ENCODE data around the gene CRADD. TPM values are rescaled to one million over a fixed set of nuclear protein-coding genes. Genes with fewer than 3 reads are reported as not detected.

CRADD gene
- total RNA-seq, 5 donors from 2014 or later (not counting 1 experiment from before 2014, with no cell fraction given): 11.2 to 19.3 (median 12.3) TPM

DNA sequence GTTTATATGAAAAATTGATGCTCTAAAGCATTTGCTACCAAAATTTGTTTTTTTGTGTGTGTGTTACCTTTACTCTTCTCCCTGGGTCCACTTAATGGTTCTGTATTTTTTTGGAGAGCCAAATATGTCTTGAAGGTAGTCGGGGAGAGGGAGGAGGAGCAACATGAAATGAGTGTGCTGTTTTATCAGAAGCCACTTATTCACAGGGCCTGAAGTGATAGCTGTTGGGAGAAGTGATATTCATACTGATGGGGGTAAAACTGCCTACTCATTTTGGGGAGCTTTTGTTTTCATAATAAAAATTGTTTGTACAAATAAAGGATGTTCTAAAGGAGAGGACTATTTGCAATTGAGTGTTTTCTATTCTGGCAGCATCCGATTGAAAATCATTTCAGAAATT lies 29.2 kb downstream of the CRADD start:
- no peak overlapping the region for H3K4me3 Mint-ChIP-seq
- ChIA-PET POLR2A (no interaction called here), CTCF (interaction anchor here in 1 of 2 donors (0.6 kb wide), 1 partner anchor 401 kb away, joined by 3 read pairs; no protein-coding TSS in a partner anchor)
- peaks cover 7 to 19% (median 13%) of the 10 kb centered on the region in 3 donors for H3K9me3 Mint-ChIP-seq
- no peaks in the 10 kb centered on the region for H3K27me3 Mint-ChIP-seq
- no peak overlapping the region for H3K27ac Mint-ChIP-seq
- WGBS (ENCODE audit: insufficient coverage): 40% methylated on average over 1 of the region's 2 CpGs
- no peaks in the 10 kb centered on the region for H3K27me3 ChIP-seq (replicated peaks in 1 of 2; ENCODE audit: control insufficient read depth in 2 of 2, extremely low read depth in 1 of 2, insufficient read depth in 2 of 2, low read length in 1 of 2)
- no peak overlapping the region for H3K27ac ChIP-seq (ENCODE audit: low read length)
- H3K36me3 Mint-ChIP-seq: peaks cover 26% of the 10 kb centered on the region
- DNase-seq (no peak), ATAC-seq (replicated peaks in 1 of 4) (no peak)
- no peaks in the 10 kb centered on the region for H3K9me3 ChIP-seq
- H3K4me3 ChIP-seq (ENCODE audit: control insufficient read depth in 1 of 2, extremely low read depth in 1 of 2, low read length in 1 of 2): no peak overlapping the region
- H3K4me1 Mint-ChIP-seq: peaks cover 17 to 31% (median 18%) of the 10 kb centered on the region in 3 donors
- H3K4me1 ChIP-seq (ENCODE audit: control insufficient read depth in 1 of 2, extremely low read depth in 1 of 2, insufficient read depth in 2 of 2, low read length in 2 of 2): peaks cover 0 to 2% of the 10 kb centered on the region in 2 experiments
- peaks cover 0 to 3% of the 10 kb centered on the region in 2 donors for H3K36me3 ChIP-seq (ENCODE audit: control insufficient read depth in 2 of 2, extremely low read depth in 1 of 2, insufficient read depth in 1 of 2, low read length in 1 of 2)

GRCh38 chr12:93706824-93707223 lies 29.6 kb downstream of the CRADD start:
- Mint-ChIP-seq H3K4me3 (no peak overlapping the region), H3K27ac (no peak overlapping the region), H3K36me3 (peaks cover 26% of the 10 kb centered on the region), H3K9me3 (peaks cover 7 to 19% (median 13%) of the 10 kb centered on the region in 3 donors), H3K27me3 (no peaks in the 10 kb centered on the region), H3K4me1 (peaks cover 13 to 27% (median 16%) of the 10 kb centered on the region in 3 donors)
- POLR2A ChIA-PET: no interaction called here
- Histone ChIP-seq H3K4me3 (ENCODE audit: control insufficient read depth in 1 of 2, extremely low read depth in 1 of 2, low read length in 1 of 2) (no peak overlapping the region), H3K27me3 (replicated peaks in 1 of 2; ENCODE audit: control insufficient read depth in 2 of 2, extremely low read depth in 1 of 2, insufficient read depth in 2 of 2, low read length in 1 of 2) (no peaks in the 10 kb centered on the region), H3K36me3 (ENCODE audit: control insufficient read depth in 2 of 2, extremely low read depth in 1 of 2, insufficient read depth in 1 of 2, low read length in 1 of 2) (peaks cover 0 to 3% of the 10 kb centered on the region in 2 donors), H3K27ac (ENCODE audit: low read length) (no peak overlapping the region), H3K9me3 (no peaks in the 10 kb centered on the region), H3K4me1 (ENCODE audit: control insufficient read depth in 1 of 2, extremely low read depth in 1 of 2, insufficient read depth in 2 of 2, low read length in 2 of 2) (no peaks in the 10 kb centered on the region)
- DNase-seq (no peak), ATAC-seq (replicated peaks in 1 of 4) (no peak)
- WGBS (ENCODE audit: insufficient coverage): no CpG with 5 or more reads among the region's 2 CpGs
- CTCF ChIA-PET: no interaction called here

- Mint-ChIP-seq H3K4me3 (no peak overlapping the region), H3K27me3 (no peaks in the 10 kb centered on the region), H3K9me3 (peaks cover 7 to 19% (median 13%) of the 10 kb centered on the region in 3 donors), H3K36me3 (peaks cover 29% of the 10 kb centered on the region), H3K4me1 (peaks cover 10 to 17% (median 14%) of the 10 kb centered on the region in 3 donors), H3K27ac (no peak overlapping the region)
- WGBS (ENCODE audit: insufficient coverage): no CpG with 5 or more reads among the region's 1 CpG
- Histone ChIP-seq H3K27me3 (replicated peaks in 1 of 2; ENCODE audit: control insufficient read depth in 2 of 2, extremely low read depth in 1 of 2, insufficient read depth in 2 of 2, low read length in 1 of 2) (no peaks in the 10 kb centered on the region), H3K27ac (ENCODE audit: low read length) (no peak overlapping the region), H3K4me1 (ENCODE audit: control insufficient read depth in 1 of 2, extremely low read depth in 1 of 2, insufficient read depth in 2 of 2, low read length in 2 of 2) (no peaks in the 10 kb centered on the region), H3K36me3 (ENCODE audit: control insufficient read depth in 2 of 2, extremely low read depth in 1 of 2, insufficient read depth in 1 of 2, low read length in 1 of 2) (peaks cover 0 to 3% of the 10 kb centered on the region in 2 donors), H3K4me3 (ENCODE audit: control insufficient read depth in 1 of 2, extremely low read depth in 1 of 2, low read length in 1 of 2) (no peak overlapping the region), H3K9me3 (no peaks in the 10 kb centered on the region)
- ATAC-seq (replicated peaks in 1 of 4) (no peak), DNase-seq (no peak)
- ChIA-PET CTCF (no interaction called here), POLR2A (no interaction called here)
Observed at GRCh38 chr12:93707836-93708235, 30.7 kb downstream of the CRADD start.

- no peak overlapping the region for H3K4me3 Mint-ChIP-seq
- peaks cover 7 to 19% (median 13%) of the 10 kb centered on the region in 3 donors for H3K9me3 Mint-ChIP-seq
- Histone ChIP-seq H3K9me3 (no peaks in the 10 kb centered on the region), H3K4me1 (ENCODE audit: control insufficient read depth in 1 of 2, extremely low read depth in 1 of 2, insufficient read depth in 2 of 2, low read length in 2 of 2) (no peaks in the 10 kb centered on the region), H3K4me3 (ENCODE audit: control insufficient read depth in 1 of 2, extremely low read depth in 1 of 2, low read length in 1 of 2) (no peak overlapping the region), H3K36me3 (ENCODE audit: control insufficient read depth in 2 of 2, extremely low read depth in 1 of 2, insufficient read depth in 1 of 2, low read length in 1 of 2) (peaks cover 0 to 3% of the 10 kb centered on the region in 2 donors), H3K27ac (ENCODE audit: low read length) (no peak overlapping the region), H3K27me3 (replicated peaks in 1 of 2; ENCODE audit: control insufficient read depth in 2 of 2, extremely low read depth in 1 of 2, insufficient read depth in 2 of 2, low read length in 1 of 2) (no peaks in the 10 kb centered on the region)
- CTCF ChIA-PET: no interaction called here
- ATAC-seq (replicated peaks in 1 of 4) (no peak), DNase-seq (no peak)
- WGBS (ENCODE audit: insufficient coverage): no CpG with 5 or more reads among the region's 2 CpGs
- H3K36me3 Mint-ChIP-seq: peaks cover 29% of the 10 kb centered on the region
- POLR2A ChIA-PET: no interaction called here
- H3K27me3 Mint-ChIP-seq: no peaks in the 10 kb centered on the region
- no peak overlapping the region for H3K27ac Mint-ChIP-seq
- H3K4me1 Mint-ChIP-seq: peaks cover 10 to 16% (median 15%) of the 10 kb centered on the region in 3 donors
Observed at GRCh38 chr12:93708952-93709351, 31.8 kb downstream of the CRADD start.

GRCh38 chr12:93709386-93709785 lies 32.2 kb downstream of the CRADD start:
- no peaks in the 10 kb centered on the region for H3K27me3 Mint-ChIP-seq
- no peak overlapping the region for H3K4me3 ChIP-seq (ENCODE audit: control insufficient read depth in 1 of 2, extremely low read depth in 1 of 2, low read length in 1 of 2)
- no peaks in the 10 kb centered on the region for H3K27me3 ChIP-seq (replicated peaks in 1 of 2; ENCODE audit: control insufficient read depth in 2 of 2, extremely low read depth in 1 of 2, insufficient read depth in 2 of 2, low read length in 1 of 2)
- H3K27ac ChIP-seq (ENCODE audit: low read length): no peak overlapping the region
- H3K4me1 ChIP-seq (ENCODE audit: control insufficient read depth in 1 of 2, extremely low read depth in 1 of 2, insufficient read depth in 2 of 2, low read length in 2 of 2): no peaks in the 10 kb centered on the region
- POLR2A ChIA-PET: no interaction called here
- H3K36me3 ChIP-seq (ENCODE audit: control insufficient read depth in 2 of 2, extremely low read depth in 1 of 2, insufficient read depth in 1 of 2, low read length in 1 of 2): peaks cover 0 to 3% of the 10 kb centered on the region in 2 donors
- peaks cover 30% of the 10 kb centered on the region for H3K36me3 Mint-ChIP-seq
- H3K9me3 ChIP-seq: no peaks in the 10 kb centered on the region
- DNase-seq (no peak), ATAC-seq (replicated peaks in 1 of 4) (no peak)
- H3K9me3 Mint-ChIP-seq: peaks cover 7 to 19% (median 13%) of the 10 kb centered on the region in 3 donors
- H3K4me1 Mint-ChIP-seq: peaks cover 8 to 14% (median 13%) of the 10 kb centered on the region in 3 donors
- no peak overlapping the region for H3K27ac Mint-ChIP-seq
- H3K4me3 Mint-ChIP-seq: no peak overlapping the region
- WGBS (ENCODE audit: insufficient coverage): 100% methylated on average over 2 of the region's 4 CpGs
- CTCF ChIA-PET: interaction anchor here in 1 of 2 donors (0.6 kb wide), 1 partner anchor 1287 kb away, joined by 4 read pairs; no protein-coding TSS in a partner anchor

- DNase-seq: no peak
- Histone ChIP-seq H3K4me3 (ENCODE audit: control insufficient read depth in 1 of 2, extremely low read depth in 1 of 2, low read length in 1 of 2) (no peak overlapping the region), H3K9me3 (no peaks in the 10 kb centered on the region), H3K27me3 (replicated peaks in 1 of 2; ENCODE audit: control insufficient read depth in 2 of 2, extremely low read depth in 1 of 2, insufficient read depth in 2 of 2, low read length in 1 of 2) (no peaks in the 10 kb centered on the region), H3K4me1 (ENCODE audit: control insufficient read depth in 1 of 2, extremely low read depth in 1 of 2, insufficient read depth in 2 of 2, low read length in 2 of 2) (no peaks in the 10 kb centered on the region), H3K27ac (ENCODE audit: low read length) (no peak overlapping the region), H3K36me3 (ENCODE audit: control insufficient read depth in 2 of 2, extremely low read depth in 1 of 2, insufficient read depth in 1 of 2, low read length in 1 of 2) (no peaks in the 10 kb centered on the region)
- Mint-ChIP-seq H3K36me3 (peaks cover 32% of the 10 kb centered on the region), H3K27ac (no peak overlapping the region), H3K4me3 (no peak overlapping the region), H3K27me3 (no peaks in the 10 kb centered on the region), H3K4me1 (peaks cover 6 to 10% (median 6%) of the 10 kb centered on the region in 3 donors), H3K9me3 (peaks cover 7 to 19% (median 13%) of the 10 kb centered on the region in 3 donors)
- ATAC-seq (replicated peaks in 1 of 4): no peak
- POLR2A ChIA-PET: no interaction called here
- CTCF ChIA-PET: interaction anchor here in 1 of 2 donors (0.5 kb wide), 1 partner anchor 284 kb away, joined by 10 read pairs; no protein-coding TSS in a partner anchor
- WGBS (ENCODE audit: insufficient coverage): 100% methylated on average over 1 of the region's 2 CpGs
Observed at GRCh38 chr12:93710574-93710926, 33.4 kb downstream of the CRADD start.

Measured in T-cell (primary cell).